Ishikawa (cell line): Measurements from ENCODE around the gene TIMP3.

ENCODE experiments used
- CEBPB ChIP-seq: IDR thresholded peaks from 2 replicates; pipeline ENCODE4 v1.6.1; 2012
- CREB1 ChIP-seq: IDR thresholded peaks from 2 replicates; pipeline ENCODE4 v1.6.1; 2012; ENCODE audit warnings: low read depth
- EGR1 ChIP-seq: IDR thresholded peaks from 2 replicates; pipeline ENCODE4 v1.6.1; 2012
- EP300 ChIP-seq: IDR thresholded peaks from 2 replicates; pipeline ENCODE4 v1.6.1; 2012; ENCODE audit warnings: borderline replicate concordance
- NFIC ChIP-seq: IDR thresholded peaks from 2 replicates; pipeline ENCODE4 v1.6.1; 2012
- RAD21 ChIP-seq: IDR thresholded peaks from 2 replicates; pipeline ENCODE4 v1.6.1; 2012; ENCODE audit warnings: low read depth
- TAF1 ChIP-seq: IDR thresholded peaks from 2 replicates; pipeline ENCODE4 v1.6.1; 2012; ENCODE audit warnings: low read depth, mild to moderate bottlenecking
- TCF12 ChIP-seq: IDR thresholded peaks from 2 replicates; pipeline ENCODE4 v1.6.1; 2012; ENCODE audit warnings: low read depth
- USF1 ChIP-seq: IDR thresholded peaks from 2 replicates; pipeline ENCODE4 v1.6.1; 2012
- YY1 ChIP-seq: IDR thresholded peaks from 2 replicates; pipeline ENCODE4 v1.6.1; 2012; ENCODE audit warnings: low read depth
- ZBTB7A ChIP-seq: IDR thresholded peaks from 2 replicates; pipeline ENCODE4 v1.6.1; 2012; ENCODE audit warnings: low read depth
- TF ChIP-seq, protein P1 (sequence below): IDR thresholded peaks from 2 replicates; pipeline ENCODE4 v1.6.1; 2012
- TF ChIP-seq, protein P2 (sequence below): IDR thresholded peaks from 2 replicates; pipeline ENCODE4 v1.6.1; 2012; ENCODE audit warnings: low read depth, mild to moderate bottlenecking

GRCh38 chr22:32874385-32874784, 72.9 kb downstream of the TIMP3 start:
- no peak for TF ChIP-seq EP300
- TF ChIP-seq USF1: no peak
- TF ChIP-seq TAF1: no peak
- TF ChIP-seq, protein P1, sequence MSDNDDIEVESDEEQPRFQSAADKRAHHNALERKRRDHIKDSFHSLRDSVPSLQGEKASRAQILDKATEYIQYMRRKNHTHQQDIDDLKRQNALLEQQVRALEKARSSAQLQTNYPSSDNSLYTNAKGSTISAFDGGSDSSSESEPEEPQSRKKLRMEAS: no peak
- TF ChIP-seq, protein P2, sequence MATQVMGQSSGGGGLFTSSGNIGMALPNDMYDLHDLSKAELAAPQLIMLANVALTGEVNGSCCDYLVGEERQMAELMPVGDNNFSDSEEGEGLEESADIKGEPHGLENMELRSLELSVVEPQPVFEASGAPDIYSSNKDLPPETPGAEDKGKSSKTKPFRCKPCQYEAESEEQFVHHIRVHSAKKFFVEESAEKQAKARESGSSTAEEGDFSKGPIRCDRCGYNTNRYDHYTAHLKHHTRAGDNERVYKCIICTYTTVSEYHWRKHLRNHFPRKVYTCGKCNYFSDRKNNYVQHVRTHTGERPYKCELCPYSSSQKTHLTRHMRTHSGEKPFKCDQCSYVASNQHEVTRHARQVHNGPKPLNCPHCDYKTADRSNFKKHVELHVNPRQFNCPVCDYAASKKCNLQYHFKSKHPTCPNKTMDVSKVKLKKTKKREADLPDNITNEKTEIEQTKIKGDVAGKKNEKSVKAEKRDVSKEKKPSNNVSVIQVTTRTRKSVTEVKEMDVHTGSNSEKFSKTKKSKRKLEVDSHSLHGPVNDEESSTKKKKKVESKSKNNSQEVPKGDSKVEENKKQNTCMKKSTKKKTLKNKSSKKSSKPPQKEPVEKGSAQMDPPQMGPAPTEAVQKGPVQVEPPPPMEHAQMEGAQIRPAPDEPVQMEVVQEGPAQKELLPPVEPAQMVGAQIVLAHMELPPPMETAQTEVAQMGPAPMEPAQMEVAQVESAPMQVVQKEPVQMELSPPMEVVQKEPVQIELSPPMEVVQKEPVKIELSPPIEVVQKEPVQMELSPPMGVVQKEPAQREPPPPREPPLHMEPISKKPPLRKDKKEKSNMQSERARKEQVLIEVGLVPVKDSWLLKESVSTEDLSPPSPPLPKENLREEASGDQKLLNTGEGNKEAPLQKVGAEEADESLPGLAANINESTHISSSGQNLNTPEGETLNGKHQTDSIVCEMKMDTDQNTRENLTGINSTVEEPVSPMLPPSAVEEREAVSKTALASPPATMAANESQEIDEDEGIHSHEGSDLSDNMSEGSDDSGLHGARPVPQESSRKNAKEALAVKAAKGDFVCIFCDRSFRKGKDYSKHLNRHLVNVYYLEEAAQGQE: no peak
- TF ChIP-seq CREB1: no peak
- no peak for TF ChIP-seq RAD21
- TF ChIP-seq TCF12: no peak
- no peak for TF ChIP-seq YY1
- no peak for TF ChIP-seq ZBTB7A
- TF ChIP-seq EGR1: no peak
- no peak for TF ChIP-seq CEBPB
- TF ChIP-seq NFIC: no peak
